NCI-H748 (cell line): ENCODE measurements around the gene ZNF133.
"Not testable (repeated sequence)": the region's sequence is repeated elsewhere in the genome, so short reads cannot be mapped to it uniquely, and the experiment has no call there.

Experiments used
- DNase-seq: peaks from one replicate; lab custom pipeline; 2025; ENCODE audit not compliant: unreplicated experiment; lab: John Stamatoyannopoulos, UW

ZNF133 gene

GRCh38 chr20:18284805-18285533 lies 3.4 kb upstream of the ZNF133 start:
- DNase-seq = peak; percentile 31

GRCh38 chr20:18287546-18287914 lies 797 bp upstream of the ZNF133 start:
- no peak for DNase-seq

- DNase-seq = peak; percentile 61
These were observed 481 bp downstream of the ZNF133 start for GRCh38 chr20:18288749-18289267.

- DNase-seq = no peak
These were observed 979 bp downstream of the ZNF133 start for GRCh38 chr20:18289306-18289705.

- no peak for DNase-seq
These were observed 11.0 kb downstream of the ZNF133 start for GRCh38 chr20:18299364-18299763.

GRCh38 chr20:18304618-18305017 lies 16.3 kb downstream of the ZNF133 start:
- DNase-seq = no peak

- DNase-seq = no peak
These were observed 19.0 kb downstream of the ZNF133 start for GRCh38 chr20:18307301-18307700.

GRCh38 chr20:18310051-18310450 lies 21.7 kb downstream of the ZNF133 start:
- no peak for DNase-seq

GRCh38 chr20:18310592-18310991 lies 22.3 kb downstream of the ZNF133 start:
- DNase-seq = no peak

GRCh38 chr20:18312723-18313122 lies 24.4 kb downstream of the ZNF133 start:
- no peak for DNase-seq

GRCh38 chr20:18313411-18313810 lies 25.1 kb downstream of the ZNF133 start:
- no peak for DNase-seq

GRCh38 chr20:18314786-18315406 lies 26.6 kb downstream of the ZNF133 start:
- DNase-seq = no peak

GRCh38 chr20:18316166-18316565 lies 27.8 kb downstream of the ZNF133 start:
- DNase-seq = no peak

GRCh38 chr20:18321316-18321715 lies 33.0 kb downstream of the ZNF133 start:
- DNase-seq = no peak

GRCh38 chr20:18321976-18322950 lies 33.9 kb downstream of the ZNF133 start:
- no peak for DNase-seq

GRCh38 chr20:18323705-18324104 lies 35.4 kb downstream of the ZNF133 start:
- no peak for DNase-seq

- DNase-seq = no peak
These were observed 36.3 kb downstream of the ZNF133 start for GRCh38 chr20:18324596-18325089.

- no peak for DNase-seq
These were observed 38.7 kb downstream of the ZNF133 start for GRCh38 chr20:18326990-18327389.

- DNase-seq = no peak
These were observed 43.4 kb downstream of the ZNF133 start for GRCh38 chr20:18331694-18332093.

- not testable (repeated sequence) for DNase-seq
These were observed 61.4 kb downstream of the ZNF133 start for GRCh38 chr20:18349749-18350148.

GRCh38 chr20:18359854-18360253 lies 71.5 kb downstream of the ZNF133 start:
- no peak for DNase-seq
